ENCODE data around the gene TMEM135.
A peak's percentile ranks its signal among the peaks of the same experiment; 100 is the strongest.
"Not testable (repeated sequence)": the region's sequence is repeated elsewhere in the genome, so short reads cannot be mapped to it uniquely, and the experiment has no call there.

TMEM135 gene

DNA sequence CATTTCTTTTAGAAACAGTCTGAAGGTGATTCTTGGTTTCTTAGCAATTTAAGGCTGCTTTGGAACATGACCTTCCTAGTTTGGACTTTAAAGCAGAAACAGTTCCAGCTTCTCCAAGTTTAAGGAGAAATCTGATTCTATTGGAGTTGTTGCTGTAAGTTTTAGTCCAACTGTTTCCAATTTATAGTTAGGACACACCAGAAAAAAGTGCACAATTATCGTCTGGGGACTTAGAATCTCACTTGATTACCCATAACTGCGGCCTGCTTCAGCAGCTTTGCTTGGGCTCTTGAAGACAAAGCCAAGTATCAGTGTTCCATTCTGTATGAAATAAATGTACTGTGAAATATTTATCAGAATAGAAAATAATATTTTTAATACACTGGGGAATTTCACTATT, 246.6 kb downstream of the TMEM135 start:
- no peak overlapping the region for H3K4me3 ChIP-seq (ENCODE audit: low read length)
- peak; percentile 5 for DNase-seq (ENCODE audit: low read depth)
- TF ChIP-seq, protein P1, sequence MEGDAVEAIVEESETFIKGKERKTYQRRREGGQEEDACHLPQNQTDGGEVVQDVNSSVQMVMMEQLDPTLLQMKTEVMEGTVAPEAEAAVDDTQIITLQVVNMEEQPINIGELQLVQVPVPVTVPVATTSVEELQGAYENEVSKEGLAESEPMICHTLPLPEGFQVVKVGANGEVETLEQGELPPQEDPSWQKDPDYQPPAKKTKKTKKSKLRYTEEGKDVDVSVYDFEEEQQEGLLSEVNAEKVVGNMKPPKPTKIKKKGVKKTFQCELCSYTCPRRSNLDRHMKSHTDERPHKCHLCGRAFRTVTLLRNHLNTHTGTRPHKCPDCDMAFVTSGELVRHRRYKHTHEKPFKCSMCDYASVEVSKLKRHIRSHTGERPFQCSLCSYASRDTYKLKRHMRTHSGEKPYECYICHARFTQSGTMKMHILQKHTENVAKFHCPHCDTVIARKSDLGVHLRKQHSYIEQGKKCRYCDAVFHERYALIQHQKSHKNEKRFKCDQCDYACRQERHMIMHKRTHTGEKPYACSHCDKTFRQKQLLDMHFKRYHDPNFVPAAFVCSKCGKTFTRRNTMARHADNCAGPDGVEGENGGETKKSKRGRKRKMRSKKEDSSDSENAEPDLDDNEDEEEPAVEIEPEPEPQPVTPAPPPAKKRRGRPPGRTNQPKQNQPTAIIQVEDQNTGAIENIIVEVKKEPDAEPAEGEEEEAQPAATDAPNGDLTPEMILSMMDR (conservative IDR thresholded peaks at IDR 0.05; ENCODE audit: low read length): no peak

DNA sequence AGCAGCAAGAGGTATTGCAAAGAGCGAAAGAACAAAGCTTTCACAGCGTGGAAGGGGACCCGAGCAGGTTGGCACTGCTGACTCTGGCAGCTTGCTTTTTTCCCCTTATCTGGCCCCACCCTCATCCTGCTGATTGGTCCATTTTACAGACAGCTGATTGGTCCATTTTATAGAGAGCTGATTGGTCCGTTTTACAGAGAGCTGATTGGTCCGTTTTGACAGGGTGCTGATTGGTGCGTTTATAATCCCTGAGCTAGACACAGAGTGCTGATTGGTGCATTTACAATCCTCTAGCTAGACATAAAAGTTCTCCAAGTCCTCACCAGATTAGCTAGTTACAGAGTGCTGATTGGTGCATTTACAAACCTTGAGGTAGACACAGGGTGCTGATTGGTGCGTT, 247.9 kb downstream of the TMEM135 start:
- not testable (repeated sequence) for H3K4me3 ChIP-seq (ENCODE audit: low read length); DNase-seq (ENCODE audit: low read depth)

DNA sequence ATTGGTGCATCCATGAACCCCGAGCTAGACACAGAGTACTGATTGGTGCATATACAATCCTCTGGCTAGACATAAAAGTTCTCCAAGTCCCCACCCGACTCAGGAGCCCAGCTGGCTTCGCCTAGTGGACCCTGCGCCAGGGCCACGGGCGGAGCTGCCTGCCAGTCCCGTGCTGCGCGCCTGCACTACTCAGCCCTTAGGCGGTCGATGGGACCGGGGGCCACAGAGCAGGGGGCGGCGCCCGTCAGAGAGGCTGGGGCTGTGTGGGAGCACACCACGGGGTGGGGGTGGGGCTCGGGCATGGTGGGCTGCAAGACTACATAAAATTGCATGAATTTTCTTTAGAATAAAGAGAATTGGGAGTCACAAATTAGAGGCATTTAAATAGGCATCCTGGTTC, 248.6 kb downstream of the TMEM135 start:
- no peak overlapping the region for H3K4me3 ChIP-seq (ENCODE audit: low read length)
- no peak for DNase-seq (ENCODE audit: low read depth)
- TF ChIP-seq, protein P1 (conservative IDR thresholded peaks at IDR 0.05; ENCODE audit: low read length): no peak

DNA sequence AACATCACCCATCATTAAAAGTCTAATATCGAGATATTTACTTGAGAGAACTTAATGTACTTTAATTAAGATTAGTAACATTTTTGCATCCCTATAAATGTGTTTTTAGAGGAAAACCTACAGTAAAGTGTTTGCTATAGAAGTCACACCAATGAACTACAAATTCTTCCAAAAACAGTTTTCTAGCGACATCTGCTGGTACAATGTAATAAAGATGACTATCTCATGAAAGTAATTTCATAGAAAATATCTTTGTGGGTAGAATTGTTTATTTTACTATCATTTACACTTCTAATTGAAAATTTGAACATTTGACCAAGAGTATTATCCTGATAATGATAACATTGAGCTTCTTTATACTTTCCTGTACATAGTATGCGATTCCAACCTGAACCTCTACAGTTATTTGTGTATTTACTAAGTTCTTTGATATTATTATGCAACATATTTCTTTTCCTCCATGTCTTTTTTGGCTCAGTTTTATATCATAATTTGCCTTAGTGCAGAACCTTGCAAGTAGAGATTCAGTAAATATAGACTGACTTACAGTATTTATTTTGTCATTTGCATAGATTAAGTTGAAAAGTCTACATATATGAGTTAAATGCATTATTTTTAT, 252.7 kb downstream of the TMEM135 start:
- TF ChIP-seq, protein P1 (conservative IDR thresholded peaks at IDR 0.05; ENCODE audit: low read length): peak; percentile 75
- peak; percentile 64 for DNase-seq (ENCODE audit: low read depth)
- H3K4me3 ChIP-seq (ENCODE audit: low read length): no peak overlapping the region

DNA sequence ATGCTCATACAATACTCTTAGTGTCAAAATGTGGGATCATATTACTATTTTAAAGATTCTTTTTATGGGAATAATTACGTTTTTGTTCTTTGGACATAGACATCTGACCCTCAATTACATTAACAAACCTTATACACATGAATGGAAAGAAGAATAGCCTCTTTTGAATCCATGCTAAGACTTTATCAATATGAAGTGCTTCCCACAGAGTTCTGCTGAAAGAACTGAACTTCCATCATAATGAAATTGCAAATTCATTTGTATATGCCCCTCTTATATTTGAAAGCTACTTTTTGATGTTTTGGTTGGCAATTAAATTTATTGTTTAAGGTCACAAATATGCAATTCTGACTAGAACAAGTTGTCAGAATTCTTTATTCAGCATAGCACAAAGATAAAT, 254.9 kb downstream of the TMEM135 start:
- no peak overlapping the region for H3K4me3 ChIP-seq (ENCODE audit: low read length)
- DNase-seq (ENCODE audit: low read depth): no peak
- TF ChIP-seq, protein P1 (conservative IDR thresholded peaks at IDR 0.05; ENCODE audit: low read length): no peak

DNA sequence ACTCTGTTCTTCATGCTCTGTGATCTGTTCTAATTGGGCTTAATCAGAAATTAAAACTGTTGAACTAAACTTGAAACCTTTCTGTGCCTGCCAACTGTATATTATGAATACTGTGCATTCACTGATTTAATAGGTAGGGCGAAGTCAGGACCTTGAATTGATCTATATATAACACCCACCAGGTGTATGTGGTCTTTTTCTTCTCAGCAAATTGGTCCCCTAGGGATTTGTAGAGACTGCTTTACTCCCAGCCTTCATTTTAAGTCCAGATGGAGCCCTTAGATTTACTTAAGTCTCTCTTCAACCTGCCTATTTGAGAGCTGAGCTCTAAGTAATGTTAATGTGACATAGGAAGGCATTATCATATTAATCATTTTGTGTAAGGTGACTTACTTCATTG, 257.5 kb downstream of the TMEM135 start:
- TF ChIP-seq, protein P1 (conservative IDR thresholded peaks at IDR 0.05; ENCODE audit: low read length): no peak
- no peak for DNase-seq (ENCODE audit: low read depth)
- no peak overlapping the region for H3K4me3 ChIP-seq (ENCODE audit: low read length)

DNA sequence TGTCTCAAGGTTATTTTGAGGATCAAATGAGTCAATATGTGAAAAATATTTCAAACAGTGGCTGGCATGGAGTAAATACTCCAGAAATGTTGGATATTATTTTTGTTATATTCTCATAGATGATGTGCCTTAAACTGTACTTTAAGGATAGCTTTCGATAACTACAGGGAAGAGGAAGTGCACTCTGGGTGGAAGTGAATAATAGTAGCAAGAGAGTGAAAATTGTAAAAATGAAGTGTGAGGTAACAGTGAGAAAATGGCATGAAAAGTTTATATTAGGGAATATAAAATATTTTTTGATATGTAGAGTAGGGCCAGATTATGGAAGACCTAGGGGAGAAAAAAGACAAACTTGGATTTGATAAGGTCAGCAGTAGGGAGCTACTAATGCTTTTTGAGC, 258.9 kb downstream of the TMEM135 start:
- H3K4me3 ChIP-seq (ENCODE audit: low read length): no peak overlapping the region
- TF ChIP-seq, protein P1 (conservative IDR thresholded peaks at IDR 0.05; ENCODE audit: low read length): no peak
- no peak for DNase-seq (ENCODE audit: low read depth)

DNA sequence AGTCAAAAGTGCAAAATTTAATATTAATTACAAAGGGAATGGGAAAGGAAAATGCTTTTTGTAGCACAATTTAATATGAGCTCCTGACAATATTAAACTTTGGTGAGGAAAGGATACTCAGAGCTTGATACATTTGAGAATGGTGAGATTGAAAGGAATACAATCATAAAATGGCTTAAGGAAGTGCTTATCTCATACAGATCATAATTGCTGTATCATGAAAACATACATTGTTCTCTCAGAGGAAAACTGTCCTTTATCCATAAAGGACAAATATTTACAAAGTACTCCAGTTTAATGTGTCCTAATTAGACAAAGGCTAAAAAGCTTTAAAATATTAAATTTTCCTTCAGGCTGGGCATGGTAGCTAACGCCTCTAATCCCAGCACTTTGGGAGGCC, 260.4 kb downstream of the TMEM135 start:
- TF ChIP-seq, protein P1 (conservative IDR thresholded peaks at IDR 0.05; ENCODE audit: low read length): no peak
- no peak for DNase-seq (ENCODE audit: low read depth)
- no peak overlapping the region for H3K4me3 ChIP-seq (ENCODE audit: low read length)

Measured in AG10803 (cell line).